ENCODE results near the gene LRRD1. TPM values are rescaled to one million over a fixed set of nuclear protein-coding genes. Genes with fewer than 3 reads are reported as not detected.
"Not testable (repeated sequence)": the region's sequence is repeated elsewhere in the genome, so short reads cannot be mapped to it uniquely, and the experiment has no call there.

The LRRD1 gene
- total RNA-seq, 1 donor from 2014 or later, result 0.58 TPM

GRCh38 chr7:92108821-92109220 lies 70.1 kb downstream of the LRRD1 start:
- Mint-ChIP-seq H3K36me3 (ENCODE audit: low read depth) (peaks cover 8% of the 10 kb centered on the region), H3K27me3 (ENCODE audit: low read depth) (no peaks in the 10 kb centered on the region), H3K9me3 (no peaks in the 10 kb centered on the region), H3K4me1 (no peaks in the 10 kb centered on the region), H3K4me3 (no peak overlapping the region), H3K27ac (ENCODE audit: unreplicated experiment) (no peak overlapping the region)
- TF ChIP-seq CTCF (conservative IDR thresholded peaks at IDR 0.05), result no peak
- DNase-seq (ENCODE audit: low read depth, low spot score), result no peak

GRCh38 chr7:92102862-92103261 lies 76.1 kb downstream of the LRRD1 start:
- H3K9me3 Mint-ChIP-seq; H3K4me1 Mint-ChIP-seq; H3K27me3 Mint-ChIP-seq (ENCODE audit: low read depth); DNase-seq (ENCODE audit: low read depth, low spot score); H3K4me3 Mint-ChIP-seq; H3K27ac Mint-ChIP-seq (ENCODE audit: unreplicated experiment): not testable (repeated sequence)
- H3K36me3 Mint-ChIP-seq (ENCODE audit: low read depth), result peaks cover 19% of the 10 kb centered on the region

GRCh38 chr7:92100534-92100933 lies 78.4 kb downstream of the LRRD1 start:
- DNase-seq (ENCODE audit: low read depth, low spot score), result no peak
- Mint-ChIP-seq H3K4me1 (no peaks in the 10 kb centered on the region), H3K27me3 (ENCODE audit: low read depth) (no peaks in the 10 kb centered on the region), H3K36me3 (ENCODE audit: low read depth) (peaks cover 25% of the 10 kb centered on the region), H3K9me3 (no peaks in the 10 kb centered on the region), H3K27ac (ENCODE audit: unreplicated experiment) (no peak overlapping the region), H3K4me3 (no peak overlapping the region)
- TF ChIP-seq CTCF (conservative IDR thresholded peaks at IDR 0.05), result no peak

- no peak for DNase-seq (ENCODE audit: low read depth, low spot score)
- no peak overlapping the region for H3K4me3 Mint-ChIP-seq
- peak overlapping the region; percentile 65 for H3K27ac Mint-ChIP-seq (ENCODE audit: unreplicated experiment)
- H3K27me3 Mint-ChIP-seq (ENCODE audit: low read depth), result no peaks in the 10 kb centered on the region
- H3K36me3 Mint-ChIP-seq (ENCODE audit: low read depth), result peaks cover 18% of the 10 kb centered on the region
- peaks cover 2% of the 10 kb centered on the region for H3K9me3 Mint-ChIP-seq
- TF ChIP-seq CTCF (conservative IDR thresholded peaks at IDR 0.05), result no peak
- H3K4me1 Mint-ChIP-seq, result no peaks in the 10 kb centered on the region
Measured at GRCh38 chr7:92095380-92095779, 83.6 kb downstream of the LRRD1 start.

Small RNA genes within 50 kb of the gene (microRNA-seq; reads per million reads assigned to microRNA genes)
- not detected for gene MIR1285-1

Other genes starting within 250 kb of the LRRD1 start
- gene AKAP9, start 238.3 kb downstream of the LRRD1 start, total RNA-seq, result 32.0 and 35.8 TPM in 2 replicates
- gene CYP51A1, start 44.7 kb downstream of the LRRD1 start, total RNA-seq, result 193 and 196 TPM in 2 replicates
- 48.0 and 49.4 TPM in 2 replicates for gene KRIT1, start 66.8 kb upstream of the LRRD1 start, total RNA-seq
- 36.9 and 41.9 TPM in 2 replicates for gene ANKIB1, start 66.8 kb upstream of the LRRD1 start, total RNA-seq